K562 (cell line): ENCODE data around the gene KIT. TPM values are rescaled to one million over a fixed set of nuclear protein-coding genes. Genes with fewer than 3 reads are reported as not detected.

Experiments
- CBX1 ChIP-seq: sonication (generic); IDR thresholded peaks from 2 replicates; pipeline ENCODE4 v1.6.1; 2016; ENCODE audit warnings: antibody characterized with exemption, low read depth, mild to moderate bottlenecking
- ERF ChIP-seq: fragments of 450-650 bp; formaldehyde crosslinking; IDR thresholded peaks from 2 replicates; pipeline ENCODE4 v1.4.0; 2020; ENCODE audit warnings: mild to moderate bottlenecking, mixed read lengths
- FOXM1 ChIP-seq, 2 experiments: fragments of 450-650 bp in 1 of 2; sonication (generic) in 1 of 2; formaldehyde crosslinking in 1 of 2; IDR thresholded peaks; 2 replicates each; pipeline versions ENCODE4 v1.6.1 to v1.9.0; 2017 to 2022; ENCODE audit warnings: low read depth in 2 of 2, mild to moderate bottlenecking in 2 of 2, missing genetic modification reagents in 1 of 2, moderate library complexity in 1 of 2
- GTF3C2 ChIP-seq: IDR thresholded peaks from 3 replicates; pipeline ENCODE4 v1.6.1; 2011; ENCODE audit warnings: borderline replicate concordance, mild to moderate bottlenecking, moderate library complexity; ENCODE audit not compliant: insufficient read length; ENCODE audit errors: extremely low read depth
- HDAC1 ChIP-seq, 2 experiments: fragments of 450-650 bp; IDR thresholded peaks; 2 replicates each; pipeline ENCODE4 v1.6.1; 2016 to 2017; ENCODE audit warnings: inconsistent platforms in 1 of 2, mild to moderate bottlenecking in 1 of 2, moderate library complexity in 1 of 2
- HLTF ChIP-seq: fragments of 450-650 bp; IDR thresholded peaks from 2 replicates; pipeline ENCODE4 v1.6.1; 2016
- HMG20B ChIP-seq: fragments of 250-450 bp; sonication (Bioruptor Pico); IDR thresholded peaks from 2 replicates; pipeline ENCODE4 v1.5.0; 2021; ENCODE audit warnings: mild to moderate bottlenecking
- KAT8 ChIP-seq: fragments of 450-650 bp; IDR thresholded peaks from 2 replicates; pipeline ENCODE4 v1.6.1; 2016; ENCODE audit warnings: low read depth, mild to moderate bottlenecking
- LCOR ChIP-seq: sonication (generic); formaldehyde crosslinking; IDR thresholded peaks from 2 replicates; pipeline ENCODE4 v1.8.0; 2022; ENCODE audit warnings: mild to moderate bottlenecking, missing genetic modification reagents
- PTBP1 ChIP-seq: fragments of 200-400 bp; formaldehyde crosslinking; IDR thresholded peaks from 2 replicates; pipeline ENCODE4 v1.6.1; 2017; ENCODE audit warnings: low read depth, low read length
- RBFOX2 ChIP-seq: fragments of 200-400 bp; formaldehyde crosslinking; IDR thresholded peaks from 2 replicates; pipeline ENCODE4 v1.6.1; 2017; ENCODE audit warnings: low read depth, mild to moderate bottlenecking, low read length, moderate library complexity
- RFX7 ChIP-seq: fragments of 250-450 bp; sonication (Bioruptor Pico); IDR thresholded peaks from 2 replicates; pipeline ENCODE4 v1.5.1; 2021; ENCODE audit warnings: mild to moderate bottlenecking
- SREBF1 ChIP-seq: fragments of 150-350 bp; IDR thresholded peaks from 2 replicates; pipeline ENCODE4 v1.6.1; 2014; ENCODE audit warnings: antibody characterized with exemption, low read depth, low read length, borderline replicate concordance
- SUPT5H ChIP-seq: fragments of 450-650 bp; IDR thresholded peaks from 2 replicates; pipeline ENCODE4 v1.6.1; 2016
- TAF7 ChIP-seq: fragments of 450-650 bp; IDR thresholded peaks from 2 replicates; pipeline ENCODE4 v1.6.1; 2016; ENCODE audit warnings: missing genetic modification characterization, missing compliant biosample characterization
- ZBED1 ChIP-seq: IDR thresholded peaks from 2 replicates; pipeline ENCODE4 v1.6.1; 2014
- ZNF347 ChIP-seq: fragments of 450-650 bp; formaldehyde crosslinking; IDR thresholded peaks from 2 replicates; pipeline ENCODE4 v1.4.0; 2020; ENCODE audit warnings: low read depth, mild to moderate bottlenecking, moderate library complexity
- ZNF740 ChIP-seq, 3 experiments: fragments of 200-800 bp in 1 of 3; sonication (Bioruptor generic) in 1 of 3; sonication (generic) in 1 of 3; formaldehyde crosslinking in 1 of 3; IDR thresholded peaks; 2 replicates each; pipeline versions ENCODE4 v1.6.1 to v1.8.0; 2016 to 2022; ENCODE audit warnings: mild to moderate bottlenecking in 2 of 3, missing compliant biosample characterization in 2 of 3, missing genetic modification characterization in 2 of 3, missing genetic modification reagents in 1 of 3
- polyA plus RNA-seq, 8 experiments: library from polyadenylated mRNA; depleted of rRNA in 4 of 8; stranded (reverse) in 5 of 8; unstranded in 3 of 8; fragments of >200 nt; fragmentation: Nextera tagmentation in 2 of 8; fragmentation: Illumina TruSeq in 1 of 8; extraction: Ambion mirVana in 2 of 8; extraction: Trizol in 1 of 8; gene quantifications; 2 replicates each; pipeline versions ENCODE4 v1.2.1 to v1.2.3, GENCODE V29; 2011 to 2014; ENCODE audit warnings: inconsistent platforms in 1 of 8, missing spikeins in 1 of 8
- total RNA-seq, 7 experiments: library from RNA; depleted of rRNA in 6 of 7; stranded (reverse); fragments of >200 nt in 6 of 7; fragmentation: Illumina TruSeq in 2 of 7; extraction: Trizol in 2 of 7; gene quantifications; 2 replicates each; pipeline versions ENCODE4 v1.2.1 to v1.2.3, GENCODE V29; 2011 to 2021; ENCODE audit warnings: low replicate concordance in 1 of 7
- TF ChIP-seq, protein P1 (sequence below): sonication (generic); formaldehyde crosslinking; IDR thresholded peaks from 2 replicates; pipeline ENCODE4 v1.8.1; 2023; ENCODE audit warnings: missing genetic modification reagents, mild to moderate bottlenecking, borderline replicate concordance

The KIT gene
- total and polyA plus RNA-seq, 9 of the 15 experiments (the other 6 are each of a cell fraction or from before 2014, with no cell fraction given): 0.27 to 5.6 (median 0.57) TPM

DNA sequence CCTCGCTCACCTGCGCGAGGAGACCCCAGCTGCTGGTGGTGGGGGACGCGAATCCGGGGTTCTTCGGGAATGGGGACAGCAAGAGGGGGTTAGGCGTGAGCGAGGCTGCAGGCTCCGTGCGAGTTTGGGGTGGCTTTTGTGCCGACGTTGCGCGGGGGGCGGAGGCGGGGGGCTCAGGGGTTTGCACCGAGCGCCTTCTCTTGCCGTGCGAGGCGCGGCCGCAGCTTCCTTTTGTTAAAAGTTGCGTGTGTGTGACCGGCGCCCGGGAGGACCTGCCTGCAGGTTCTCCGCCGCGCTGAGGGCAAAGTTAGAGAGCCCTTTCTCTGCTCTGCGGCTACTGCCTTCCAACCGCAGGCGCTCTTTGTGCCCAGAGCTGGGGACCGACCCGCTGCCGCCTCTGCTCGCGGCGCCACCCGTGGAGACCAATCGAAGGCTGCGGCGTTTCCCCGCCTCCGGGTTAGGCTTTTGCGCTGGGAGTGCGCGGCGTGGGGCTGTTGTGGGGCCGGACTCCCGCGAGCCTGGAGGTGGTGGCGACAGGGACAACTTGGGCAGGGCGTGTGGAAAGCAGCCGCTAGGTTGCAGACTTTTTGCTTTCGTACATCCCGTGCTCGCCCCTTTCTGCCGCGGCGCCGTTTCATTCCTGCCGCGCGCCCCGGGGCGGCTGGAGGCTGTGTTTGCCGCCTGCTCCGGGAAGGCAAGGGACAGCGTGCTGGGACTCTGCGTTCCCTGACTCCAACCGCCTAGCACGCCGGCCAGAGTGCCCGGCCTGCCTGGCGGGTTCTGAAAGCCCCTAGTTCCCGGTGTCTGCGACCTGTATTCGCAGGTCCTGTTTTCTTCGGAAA lies 716 bp downstream of the KIT start (continued):
- no peak for TF ChIP-seq GTF3C2
- TF ChIP-seq HMG20B (CRISPR knock-in tag): no peak
- peak; percentile 61 for TF ChIP-seq RBFOX2
- TF ChIP-seq HLTF: no peak
- no peak for TF ChIP-seq ZNF347 (CRISPR knock-in tag)
- no peak for TF ChIP-seq CBX1
- TF ChIP-seq, protein P1, sequence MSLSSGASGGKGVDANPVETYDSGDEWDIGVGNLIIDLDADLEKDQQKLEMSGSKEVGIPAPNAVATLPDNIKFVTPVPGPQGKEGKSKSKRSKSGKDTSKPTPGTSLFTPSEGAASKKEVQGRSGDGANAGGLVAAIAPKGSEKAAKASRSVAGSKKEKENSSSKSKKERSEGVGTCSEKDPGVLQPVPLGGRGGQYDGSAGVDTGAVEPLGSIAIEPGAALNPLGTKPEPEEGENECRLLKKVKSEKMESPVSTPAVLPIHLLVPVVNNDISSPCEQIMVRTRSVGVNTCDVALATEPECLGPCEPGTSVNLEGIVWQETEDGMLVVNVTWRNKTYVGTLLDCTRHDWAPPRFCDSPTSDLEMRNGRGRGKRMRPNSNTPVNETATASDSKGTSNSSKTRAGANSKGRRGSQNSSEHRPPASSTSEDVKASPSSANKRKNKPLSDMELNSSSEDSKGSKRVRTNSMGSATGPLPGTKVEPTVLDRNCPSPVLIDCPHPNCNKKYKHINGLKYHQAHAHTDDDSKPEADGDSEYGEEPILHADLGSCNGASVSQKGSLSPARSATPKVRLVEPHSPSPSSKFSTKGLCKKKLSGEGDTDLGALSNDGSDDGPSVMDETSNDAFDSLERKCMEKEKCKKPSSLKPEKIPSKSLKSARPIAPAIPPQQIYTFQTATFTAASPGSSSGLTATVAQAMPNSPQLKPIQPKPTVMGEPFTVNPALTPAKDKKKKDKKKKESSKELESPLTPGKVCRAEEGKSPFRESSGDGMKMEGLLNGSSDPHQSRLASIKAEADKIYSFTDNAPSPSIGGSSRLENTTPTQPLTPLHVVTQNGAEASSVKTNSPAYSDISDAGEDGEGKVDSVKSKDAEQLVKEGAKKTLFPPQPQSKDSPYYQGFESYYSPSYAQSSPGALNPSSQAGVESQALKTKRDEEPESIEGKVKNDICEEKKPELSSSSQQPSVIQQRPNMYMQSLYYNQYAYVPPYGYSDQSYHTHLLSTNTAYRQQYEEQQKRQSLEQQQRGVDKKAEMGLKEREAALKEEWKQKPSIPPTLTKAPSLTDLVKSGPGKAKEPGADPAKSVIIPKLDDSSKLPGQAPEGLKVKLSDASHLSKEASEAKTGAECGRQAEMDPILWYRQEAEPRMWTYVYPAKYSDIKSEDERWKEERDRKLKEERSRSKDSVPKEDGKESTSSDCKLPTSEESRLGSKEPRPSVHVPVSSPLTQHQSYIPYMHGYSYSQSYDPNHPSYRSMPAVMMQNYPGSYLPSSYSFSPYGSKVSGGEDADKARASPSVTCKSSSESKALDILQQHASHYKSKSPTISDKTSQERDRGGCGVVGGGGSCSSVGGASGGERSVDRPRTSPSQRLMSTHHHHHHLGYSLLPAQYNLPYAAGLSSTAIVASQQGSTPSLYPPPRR: no peak
- no peak for TF ChIP-seq ZBED1
- no peak for TF ChIP-seq PTBP1
- no peak for TF ChIP-seq LCOR
- TF ChIP-seq ZNF740 (CRISPR knock-in tag; IDR thresholded peaks at IDR 0.05): no peak
- no peak for TF ChIP-seq ZNF740 (tag; IDR thresholded peaks at IDR 0.05)
- TF ChIP-seq SUPT5H: no peak
- no peak for TF ChIP-seq FOXM1 (IDR thresholded peaks at IDR 0.05; ENCODE audit: low read depth)
- TF ChIP-seq FOXM1 (CRISPR knock-in tag; IDR thresholded peaks at IDR 0.05; ENCODE audit: low read depth): no peak
- no peak for TF ChIP-seq ERF (CRISPR knock-in tag)
- TF ChIP-seq SREBF1: no peak
- TF ChIP-seq TAF7 (tag): no peak
- TF ChIP-seq KAT8: no peak
- TF ChIP-seq RFX7: no peak
- TF ChIP-seq HDAC1 (IDR thresholded peaks at IDR 0.05): peak in 1 of 2 experiments; percentile 55; a peak in 1 of 4 replicates
